ENCODE measurements around the gene LEMD1.

The LEMD1 gene

GRCh38 chr1:205373798-205374175, 48.1 kb downstream of the LEMD1 start:
- Histone ChIP-seq H3K4ac (ENCODE audit: low read length) (no peak overlapping the region), H3K27ac (replicated peaks; ENCODE audit: low read length) (no peak overlapping the region), H3K9ac (ENCODE audit: low read depth, low read length, poor library complexity) (no peak overlapping the region), H2BK120ac (ENCODE audit: low read depth, low read length) (no peak overlapping the region), H3K4me3 (ENCODE audit: low read length in 2 of 2) (no peak overlapping the region), H4K8ac (ENCODE audit: low read depth, low read length) (no peak overlapping the region), H3K14ac (ENCODE audit: low read length) (no peak overlapping the region), H3K36me3 (replicated peaks in 1 of 2; ENCODE audit: control insufficient read depth in 2 of 2, insufficient read depth in 2 of 2, low read length in 2 of 2) (no peaks in the 10 kb centered on the region), H3K4me1 (ENCODE audit: control insufficient read depth in 2 of 2, insufficient read depth in 1 of 2, low read depth in 1 of 2, low read length in 2 of 2) (peaks cover 8 to 27% of the 10 kb centered on the region in 2 donors), H3K9me3 (replicated peaks in 1 of 2; ENCODE audit: control insufficient read depth in 2 of 2, insufficient read depth in 1 of 2, low read depth in 1 of 2, low read length in 2 of 2) (no peaks in the 10 kb centered on the region), H3K79me1 (ENCODE audit: low read depth, low read length) (no peaks in the 10 kb centered on the region), H2BK5ac (ENCODE audit: low read length) (no peak overlapping the region), H4K91ac (ENCODE audit: low read depth, low read length, poor library complexity) (no peak overlapping the region), H2AFZ (ENCODE audit: low read length) (no peak overlapping the region), H3K27me3 (ENCODE audit: control insufficient read depth in 3 of 3, insufficient read depth in 3 of 3, low read depth in 1 of 3, low read length in 3 of 3) (peaks cover 0 to 57% (median 0%) of the 10 kb centered on the region in 3 experiments), H2BK15ac (ENCODE audit: low read length) (no peak overlapping the region), H3K4me2 (ENCODE audit: insufficient read depth, low read length, poor library complexity, severe bottlenecking) (no peak overlapping the region), H3K23ac (ENCODE audit: low read depth, low read length, poor library complexity) (no peak overlapping the region), H2AK5ac (ENCODE audit: low read depth, low read length) (no peak overlapping the region), H3K18ac (ENCODE audit: low read length) (no peak overlapping the region), H2BK12ac (ENCODE audit: low read length) (no peak overlapping the region)
- no CpG with 5 or more reads among the region's 2 CpGs for WGBS, 2 donors (ENCODE audit: extremely low coverage in 2 of 2, insufficient read length in 2 of 2, insufficient replicate concordance in 1 of 2)
- no peak for DNase-seq (ENCODE audit: low spot score)

- Histone ChIP-seq H4K91ac (ENCODE audit: low read depth, low read length, poor library complexity) (no peak overlapping the region), H2BK120ac (ENCODE audit: low read depth, low read length) (no peak overlapping the region), H3K9ac (ENCODE audit: low read depth, low read length, poor library complexity) (no peak overlapping the region), H3K79me1 (ENCODE audit: low read depth, low read length) (no peaks in the 10 kb centered on the region), H4K8ac (ENCODE audit: low read depth, low read length) (no peak overlapping the region), H3K4me2 (ENCODE audit: insufficient read depth, low read length, poor library complexity, severe bottlenecking) (no peak overlapping the region), H3K36me3 (replicated peaks in 1 of 2; ENCODE audit: control insufficient read depth in 2 of 2, insufficient read depth in 2 of 2, low read length in 2 of 2) (no peaks in the 10 kb centered on the region), H3K4ac (ENCODE audit: low read length) (no peak overlapping the region), H2BK5ac (ENCODE audit: low read length) (no peak overlapping the region), H2AFZ (ENCODE audit: low read length) (no peak overlapping the region), H3K27me3 (ENCODE audit: control insufficient read depth in 3 of 3, insufficient read depth in 3 of 3, low read depth in 1 of 3, low read length in 3 of 3) (peaks cover 0 to 57% (median 0%) of the 10 kb centered on the region in 3 experiments), H3K14ac (ENCODE audit: low read length) (no peak overlapping the region), H2BK15ac (ENCODE audit: low read length) (no peak overlapping the region), H3K18ac (ENCODE audit: low read length) (no peak overlapping the region), H3K4me3 (ENCODE audit: low read length in 2 of 2) (no peak overlapping the region), H3K23ac (ENCODE audit: low read depth, low read length, poor library complexity) (no peak overlapping the region), H3K9me3 (replicated peaks in 1 of 2; ENCODE audit: control insufficient read depth in 2 of 2, insufficient read depth in 1 of 2, low read depth in 1 of 2, low read length in 2 of 2) (no peaks in the 10 kb centered on the region), H3K27ac (replicated peaks; ENCODE audit: low read length) (peak overlapping the region; percentile 4), H2AK5ac (ENCODE audit: low read depth, low read length) (no peak overlapping the region), H2BK12ac (ENCODE audit: low read length) (no peak overlapping the region), H3K4me1 (ENCODE audit: control insufficient read depth in 2 of 2, insufficient read depth in 1 of 2, low read depth in 1 of 2, low read length in 2 of 2) (peaks cover 8 to 27% of the 10 kb centered on the region in 2 donors)
- no peak for DNase-seq (ENCODE audit: low spot score)
- WGBS, 2 donors (ENCODE audit: extremely low coverage in 2 of 2, insufficient read length in 2 of 2, insufficient replicate concordance in 1 of 2): no CpG with 5 or more reads among the region's 9 CpGs
Measured at GRCh38 chr1:205373022-205373797, 48.6 kb downstream of the LEMD1 start.

GRCh38 chr1:205371871-205372660, 49.8 kb downstream of the LEMD1 start:
- no peak overlapping the region for H2AFZ ChIP-seq (ENCODE audit: low read length)
- H3K27ac ChIP-seq (replicated peaks; ENCODE audit: low read length): no peak overlapping the region
- no CpG with 5 or more reads among the region's 11 CpGs for WGBS, 2 donors (ENCODE audit: extremely low coverage in 2 of 2, insufficient read length in 2 of 2, insufficient replicate concordance in 1 of 2)

GRCh38 chr1:205370780-205371179, 51.1 kb downstream of the LEMD1 start:
- Histone ChIP-seq H3K14ac (ENCODE audit: low read length) (no peak overlapping the region), H3K79me1 (ENCODE audit: low read depth, low read length) (no peaks in the 10 kb centered on the region), H3K4ac (ENCODE audit: low read length) (no peak overlapping the region), H3K4me2 (ENCODE audit: insufficient read depth, low read length, poor library complexity, severe bottlenecking) (no peak overlapping the region), H3K4me1 (ENCODE audit: control insufficient read depth in 2 of 2, insufficient read depth in 1 of 2, low read depth in 1 of 2, low read length in 2 of 2) (peaks cover 12 to 25% of the 10 kb centered on the region in 2 donors), H3K36me3 (replicated peaks in 1 of 2; ENCODE audit: control insufficient read depth in 2 of 2, insufficient read depth in 2 of 2, low read length in 2 of 2) (no peaks in the 10 kb centered on the region), H3K18ac (ENCODE audit: low read length) (no peak overlapping the region), H4K91ac (ENCODE audit: low read depth, low read length, poor library complexity) (no peak overlapping the region), H3K27me3 (ENCODE audit: control insufficient read depth in 3 of 3, insufficient read depth in 3 of 3, low read depth in 1 of 3, low read length in 3 of 3) (peaks cover 0 to 66% (median 0%) of the 10 kb centered on the region in 3 experiments), H4K8ac (ENCODE audit: low read depth, low read length) (no peak overlapping the region), H2BK15ac (ENCODE audit: low read length) (no peak overlapping the region), H2AFZ (ENCODE audit: low read length) (no peak overlapping the region), H2BK120ac (ENCODE audit: low read depth, low read length) (no peak overlapping the region), H3K27ac (replicated peaks; ENCODE audit: low read length) (no peak overlapping the region), H2BK12ac (ENCODE audit: low read length) (no peak overlapping the region), H3K23ac (ENCODE audit: low read depth, low read length, poor library complexity) (no peak overlapping the region), H2BK5ac (ENCODE audit: low read length) (no peak overlapping the region), H3K9me3 (replicated peaks in 1 of 2; ENCODE audit: control insufficient read depth in 2 of 2, insufficient read depth in 1 of 2, low read depth in 1 of 2, low read length in 2 of 2) (no peaks in the 10 kb centered on the region), H3K4me3 (ENCODE audit: low read length in 2 of 2) (no peak overlapping the region), H3K9ac (ENCODE audit: low read depth, low read length, poor library complexity) (no peak overlapping the region), H2AK5ac (ENCODE audit: low read depth, low read length) (no peak overlapping the region)
- DNase-seq (ENCODE audit: low spot score): no peak

More at GRCh38 chr1:205371871-205372660, 49.8 kb downstream of the LEMD1 start:
- no peak overlapping the region for H3K4ac ChIP-seq (ENCODE audit: low read length)
- H3K79me1 ChIP-seq (ENCODE audit: low read depth, low read length): no peaks in the 10 kb centered on the region
- no peak overlapping the region for H2AK5ac ChIP-seq (ENCODE audit: low read depth, low read length)
- no peak overlapping the region for H2BK120ac ChIP-seq (ENCODE audit: low read depth, low read length)
- no peak overlapping the region for H3K4me3 ChIP-seq (ENCODE audit: low read length in 2 of 2)
- peaks cover 0 to 56% (median 0%) of the 10 kb centered on the region in 3 experiments for H3K27me3 ChIP-seq (ENCODE audit: control insufficient read depth in 3 of 3, insufficient read depth in 3 of 3, low read depth in 1 of 3, low read length in 3 of 3)
- no peak for DNase-seq (ENCODE audit: low spot score)
- H2BK12ac ChIP-seq (ENCODE audit: low read length): no peak overlapping the region
- no peak overlapping the region for H3K14ac ChIP-seq (ENCODE audit: low read length)
- H3K4me1 ChIP-seq (ENCODE audit: control insufficient read depth in 2 of 2, insufficient read depth in 1 of 2, low read depth in 1 of 2, low read length in 2 of 2): peaks cover 8 to 27% of the 10 kb centered on the region in 2 donors
- no peak overlapping the region for H3K23ac ChIP-seq (ENCODE audit: low read depth, low read length, poor library complexity)
- no peak overlapping the region for H4K8ac ChIP-seq (ENCODE audit: low read depth, low read length)
- H2BK5ac ChIP-seq (ENCODE audit: low read length): no peak overlapping the region
- H2BK15ac ChIP-seq (ENCODE audit: low read length): no peak overlapping the region
- peak overlapping the region; percentile 25 for H4K91ac ChIP-seq (ENCODE audit: low read depth, low read length, poor library complexity)
- H3K18ac ChIP-seq (ENCODE audit: low read length): no peak overlapping the region
- no peak overlapping the region for H3K4me2 ChIP-seq (ENCODE audit: insufficient read depth, low read length, poor library complexity, severe bottlenecking)
- H3K9ac ChIP-seq (ENCODE audit: low read depth, low read length, poor library complexity): no peak overlapping the region
- H3K36me3 ChIP-seq (replicated peaks in 1 of 2; ENCODE audit: control insufficient read depth in 2 of 2, insufficient read depth in 2 of 2, low read length in 2 of 2): no peaks in the 10 kb centered on the region
- H3K9me3 ChIP-seq (replicated peaks in 1 of 2; ENCODE audit: control insufficient read depth in 2 of 2, insufficient read depth in 1 of 2, low read depth in 1 of 2, low read length in 2 of 2): no peaks in the 10 kb centered on the region

Measured in neuronal stem cell (in vitro differentiated cells).